Prostate gland (tissue), 2 donors: Measurements from ENCODE around the gene PTPRE. TPM values are rescaled to one million over a fixed set of nuclear protein-coding genes. Genes with fewer than 3 reads are reported as not detected.

Source experiments
- DNase-seq: peaks from one replicate; pipeline ENCODE4 v3.0.0-alpha.2; 2019; ENCODE audit warnings: low spot score
- H3K27ac ChIP-seq, 2 donors: fragments of 200-600 bp; sonication (generic); 2 replicates each; pipeline ENCODE4 v1.5.1; 2017 to 2019
- H3K27me3 ChIP-seq: fragments of 200-600 bp; sonication (generic); replicated peaks from 2 replicates; pipeline ENCODE4 v1.5.1; 2019; ENCODE audit not compliant: insufficient read depth
- H3K36me3 ChIP-seq, 2 donors: fragments of 200-600 bp; sonication (generic); 1 replicate in 1 of 2; 2 replicates in 1 of 2; pipeline versions ENCODE4 v1.5.1 to v1.8.1; 2017 to 2019
- H3K4me1 ChIP-seq: fragments of 200-600 bp; sonication (generic); replicated peaks from 2 replicates; pipeline ENCODE4 v1.5.1; 2019
- H3K4me3 ChIP-seq, 2 donors: fragments of 200-600 bp; sonication (generic); 2 replicates each; pipeline ENCODE4 v1.5.1; 2017 to 2019
- H3K9me3 ChIP-seq: fragments of 200-600 bp; sonication (generic); 2 replicates; pipeline ENCODE4 v1.5.1; 2017
- POLR2A ChIP-seq: fragments of 450-650 bp; IDR thresholded peaks from one replicate; pipeline ENCODE4 v1.6.1; 2016; ENCODE audit warnings: antibody characterized with exemption, mild to moderate bottlenecking
- POLR2AphosphoS5 ChIP-seq: sonication (generic); formaldehyde crosslinking; IDR thresholded peaks from one replicate; pipeline ENCODE4 v1.6.1; 2017; ENCODE audit warnings: antibody characterized with exemption
- WGBS: methylation state at CpG from one replicate; pipeline ENCODE4 v1.1.5; 2018; 5-methylcytosine and 5-hydroxymethylcytosine counted together
- intact Hi-C: fragments of 100-400 bp; cut with DNase I; formaldehyde crosslinking; loops from one replicate; pipeline ENCODE4 v1.14.2; 2022
- total RNA-seq, 2 donors: library from RNA; depleted of rRNA; stranded (reverse); fragments of >200 nt; gene quantifications; one replicate each; pipeline ENCODE4 v1.1.0, GENCODE V29; 2016
- TF ChIP-seq, protein P1 (sequence below), 4 experiments: fragments of 200-600 bp in 2 of 4; fragments of 450-650 bp in 2 of 4; sonication (generic) in 2 of 4; IDR thresholded peaks; 1 replicate in 3 of 4; 2 replicates in 1 of 4; pipeline ENCODE4 v1.5.1; 2016 to 2019; ENCODE audit warnings: antibody characterized with exemption in 4 of 4, mild to moderate bottlenecking in 2 of 4, moderate library complexity in 2 of 4

The PTPRE gene
- total RNA-seq, 2 donors from 2014 or later = 4.5 to 14.3 TPM

- TF ChIP-seq POLR2AphosphoS5 (no peak), POLR2A (no peak)
- TF ChIP-seq, protein P1, sequence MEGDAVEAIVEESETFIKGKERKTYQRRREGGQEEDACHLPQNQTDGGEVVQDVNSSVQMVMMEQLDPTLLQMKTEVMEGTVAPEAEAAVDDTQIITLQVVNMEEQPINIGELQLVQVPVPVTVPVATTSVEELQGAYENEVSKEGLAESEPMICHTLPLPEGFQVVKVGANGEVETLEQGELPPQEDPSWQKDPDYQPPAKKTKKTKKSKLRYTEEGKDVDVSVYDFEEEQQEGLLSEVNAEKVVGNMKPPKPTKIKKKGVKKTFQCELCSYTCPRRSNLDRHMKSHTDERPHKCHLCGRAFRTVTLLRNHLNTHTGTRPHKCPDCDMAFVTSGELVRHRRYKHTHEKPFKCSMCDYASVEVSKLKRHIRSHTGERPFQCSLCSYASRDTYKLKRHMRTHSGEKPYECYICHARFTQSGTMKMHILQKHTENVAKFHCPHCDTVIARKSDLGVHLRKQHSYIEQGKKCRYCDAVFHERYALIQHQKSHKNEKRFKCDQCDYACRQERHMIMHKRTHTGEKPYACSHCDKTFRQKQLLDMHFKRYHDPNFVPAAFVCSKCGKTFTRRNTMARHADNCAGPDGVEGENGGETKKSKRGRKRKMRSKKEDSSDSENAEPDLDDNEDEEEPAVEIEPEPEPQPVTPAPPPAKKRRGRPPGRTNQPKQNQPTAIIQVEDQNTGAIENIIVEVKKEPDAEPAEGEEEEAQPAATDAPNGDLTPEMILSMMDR (IDR thresholded peaks at IDR 0.05) = no peak
- H3K36me3 ChIP-seq = peaks cover 0 to 8% of the 10 kb centered on the region in 2 donors
- DNase-seq = no peak
- intact Hi-C loops = no loop called here
- H3K27ac ChIP-seq = no peak overlapping the region
- no peaks in the 10 kb centered on the region for H3K9me3 ChIP-seq
- H3K4me1 ChIP-seq = no peaks in the 10 kb centered on the region
- H3K4me3 ChIP-seq = no peak overlapping the region
- no peaks in the 10 kb centered on the region for H3K27me3 ChIP-seq
- WGBS = 93% methylated on average over 10 of the region's 10 CpGs
Observed at GRCh38 chr10:128070161-128070560, 163.3 kb downstream of the PTPRE start.

GRCh38 chr10:128070721-128071416, 164.0 kb downstream of the PTPRE start:
- Histone ChIP-seq H3K27me3 (no peaks in the 10 kb centered on the region), H3K9me3 (no peaks in the 10 kb centered on the region), H3K27ac (no peak overlapping the region), H3K36me3 (peaks cover 0 to 8% of the 10 kb centered on the region in 2 donors), H3K4me3 (no peak overlapping the region), H3K4me1 (no peaks in the 10 kb centered on the region)
- intact Hi-C loops = no loop called here
- 84% methylated on average over 15 of the region's 17 CpGs for WGBS
- no peak for DNase-seq
- no peak for TF ChIP-seq POLR2A
- no peak for TF ChIP-seq POLR2AphosphoS5
- TF ChIP-seq, protein P1 (IDR thresholded peaks at IDR 0.05) = no peak

DNA sequence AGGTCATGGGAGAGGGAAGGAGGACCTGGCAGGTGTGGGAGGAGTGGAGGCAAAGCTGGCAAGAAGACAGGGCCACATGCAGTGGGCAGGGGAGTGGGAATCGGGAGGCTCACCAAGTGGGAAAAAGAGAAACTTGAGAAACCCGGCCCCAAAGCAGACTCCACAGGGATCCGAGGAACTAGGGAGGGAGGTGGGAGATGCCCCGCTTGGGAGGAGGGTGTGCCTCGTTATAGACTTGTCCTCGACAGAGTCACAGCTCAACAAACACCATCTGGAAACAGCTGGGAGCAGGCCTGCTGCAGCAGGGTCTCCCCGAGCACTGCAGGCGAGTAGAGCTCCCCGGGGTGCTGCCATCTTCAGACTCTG, 164.5 kb downstream of the PTPRE start:
- Histone ChIP-seq H3K36me3 (peaks cover 0 to 8% of the 10 kb centered on the region in 2 donors), H3K27me3 (no peaks in the 10 kb centered on the region), H3K4me1 (no peaks in the 10 kb centered on the region), H3K9me3 (no peaks in the 10 kb centered on the region), H3K4me3 (no peak overlapping the region), H3K27ac (no peak overlapping the region)
- DNase-seq = no peak
- WGBS = 75% methylated on average over 9 of the region's 9 CpGs
- TF ChIP-seq POLR2A (no peak), POLR2AphosphoS5 (no peak)
- TF ChIP-seq, protein P1 (IDR thresholded peaks at IDR 0.05) = no peak
- intact Hi-C loops = no loop called here

- intact Hi-C loops = no loop called here
Observed at GRCh38 chr10:128072046-128072445, 165.1 kb downstream of the PTPRE start.

More at GRCh38 chr10:128072046-128072445, 165.1 kb downstream of the PTPRE start:
- Histone ChIP-seq H3K27me3 (no peaks in the 10 kb centered on the region), H3K4me1 (no peaks in the 10 kb centered on the region), H3K27ac (no peak overlapping the region), H3K36me3 (peaks cover 0 to 8% of the 10 kb centered on the region in 2 donors), H3K4me3 (no peak overlapping the region), H3K9me3 (no peaks in the 10 kb centered on the region)
- 76% methylated on average over 6 of the region's 6 CpGs for WGBS
- no peak for DNase-seq
- TF ChIP-seq, protein P1 (IDR thresholded peaks at IDR 0.05) = no peak
- TF ChIP-seq POLR2AphosphoS5 (no peak), POLR2A (no peak)
